Skin of body (tissue), 2 donors: ENCODE measurements around the gene OR1L1. TPM values are rescaled to one million over a fixed set of nuclear protein-coding genes. Genes with fewer than 3 reads are reported as not detected.

Experiments used
- DNase-seq: peaks from one replicate; lab custom pipeline; 2025; lab: John Stamatoyannopoulos, UW
- total RNA-seq: library from RNA; depleted of rRNA; stranded (reverse); fragments of >200 nt; gene quantifications from one replicate; pipeline ENCODE4 v1.2.3, GENCODE V29; 2014

The OR1L1 gene
- not detected for total RNA-seq

GRCh38 chr9:122661416-122661815 lies at the start of gene OR1L1:
Gene OR1L1, plus strand, starts transcription at chr9:122661716. Its CDS starts 0 bp downstream, at chr9:122661716.
- DNase-seq, result no peak

GRCh38 chr9:122614362-122614761 lies 47.2 kb upstream of the OR1L1 start, which contains the start of gene OR1Q1:
Gene OR1Q1, plus strand, starts transcription at chr9:122614738. Its CDS starts 0 bp downstream, at chr9:122614738.
- DNase-seq, result no peak

GRCh38 chr9:122619996-122620395 lies 41.5 kb upstream of the OR1L1 start:
- DNase-seq, result no peak

- no peak for DNase-seq
Measured at GRCh38 chr9:122642226-122642625, 19.3 kb upstream of the OR1L1 start.

GRCh38 chr9:122656378-122656777 lies 5.1 kb upstream of the OR1L1 start:
- no peak for DNase-seq

GRCh38 chr9:122657527-122657926 lies 4.0 kb upstream of the OR1L1 start, which contains the start of gene OR1B1:
Gene OR1B1, minus strand, starts transcription at chr9:122657627.
- DNase-seq, result no peak

GRCh38 chr9:122672481-122672880 lies 11.0 kb downstream of the OR1L1 start:
- DNase-seq, result no peak

GRCh38 chr9:122684851-122685250 lies 23.3 kb downstream of the OR1L1 start:
- no peak for DNase-seq

GRCh38 chr9:122695696-122696095 lies 34.2 kb downstream of the OR1L1 start:
- no peak for DNase-seq

Other genes starting within 250 kb of the OR1L1 start
- gene OR1J1, start 183.8 kb upstream of the OR1L1 start, total RNA-seq, result not detected
- not detected for gene OR1J2, start 150.9 kb upstream of the OR1L1 start, total RNA-seq
- not detected for gene OR1J4, start 142.6 kb upstream of the OR1L1 start, total RNA-seq
- gene OR1N1, start 134.4 kb upstream of the OR1L1 start, total RNA-seq, result not detected
- not detected for gene OR1N2, start 108.6 kb upstream of the OR1L1 start, total RNA-seq
- 0.10 TPM for gene OR1L8, start 78.3 kb upstream of the OR1L1 start, total RNA-seq
- not detected for gene OR1Q1, start 47.0 kb upstream of the OR1L1 start, total RNA-seq
- gene OR1B1, start 4.1 kb upstream of the OR1L1 start, total RNA-seq, result not detected
- not detected for gene OR1L3, start 13.4 kb downstream of the OR1L1 start, total RNA-seq
- gene OR1L4, start 62.3 kb downstream of the OR1L1 start, total RNA-seq, result not detected
- gene OR1L6, start 80.6 kb downstream of the OR1L1 start, total RNA-seq, result not detected
- not detected for gene OR5C1, start 127.2 kb downstream of the OR1L1 start, total RNA-seq
- gene OR1K1, start 138.4 kb downstream of the OR1L1 start, total RNA-seq, result not detected
- gene PDCL, start 166.9 kb downstream of the OR1L1 start, total RNA-seq, result 28.3 TPM
- 39.3 TPM for gene RC3H2, start 243.6 kb downstream of the OR1L1 start, total RNA-seq